Esophagus muscularis mucosa (tissue), 4 donors: ENCODE measurements around the gene OAT.

Experiments used
- CTCF ChIP-seq, 3 experiments: fragments of 200-600 bp in 2 of 3; fragments of 450-650 bp in 1 of 3; sonication (generic) in 2 of 3; IDR thresholded peaks; one replicate each; pipeline ENCODE4 v1.5.1; 2017 to 2019; ENCODE audit warnings: antibody characterized with exemption in 3 of 3, mild to moderate bottlenecking in 2 of 3, moderate library complexity in 1 of 3
- EP300 ChIP-seq: sonication (generic); formaldehyde crosslinking; IDR thresholded peaks from one replicate; pipeline ENCODE4 v1.6.1; 2017; ENCODE audit warnings: antibody characterized with exemption
- POLR2A ChIP-seq: fragments of 450-650 bp; IDR thresholded peaks from one replicate; pipeline ENCODE4 v1.6.1; 2017; ENCODE audit warnings: antibody characterized with exemption, moderate library complexity, mild to moderate bottlenecking, low read depth
- POLR2AphosphoS5 ChIP-seq, 2 donors: sonication (generic); formaldehyde crosslinking; IDR thresholded peaks; one replicate each; pipeline ENCODE4 v1.6.1; 2017; ENCODE audit warnings: antibody characterized with exemption in 2 of 2

GRCh38 chr10:124451276-124451675 lies 32.6 kb upstream of the OAT start:
- TF ChIP-seq CTCF (IDR thresholded peaks at IDR 0.05) (no peak), POLR2AphosphoS5 (IDR thresholded peaks at IDR 0.05) (no peak), POLR2A (no peak), EP300 (no peak)
